SK-N-SH treated with all-trans-retinoic acid at 6 μM for 48 hours (cell line): ENCODE data around the gene ANKS3.

Experiments used
- ATAC-seq: fragments of 200-7000 bp; cut with Tn5 transposase; 3 replicates; pipeline ENCODE4 v1.9.1; 2020; ENCODE audit warnings: mild to moderate bottlenecking, moderate library complexity
- ARNTL ChIP-seq: fragments of 450-650 bp; formaldehyde crosslinking; IDR thresholded peaks from 2 replicates; pipeline ENCODE4 v1.5.0; 2020; ENCODE audit warnings: low read depth, mild to moderate bottlenecking, moderate library complexity, borderline replicate concordance
- BACH2 ChIP-seq: fragments of 250-450 bp; sonication (Bioruptor Pico); IDR thresholded peaks from 2 replicates; pipeline ENCODE4 v1.9.0; 2021; ENCODE audit warnings: mild to moderate bottlenecking, borderline replicate concordance
- CREB5 ChIP-seq: fragments of 250-450 bp; sonication (Bioruptor Pico); IDR thresholded peaks from 2 replicates; pipeline ENCODE4 v1.5.1; 2020; ENCODE audit warnings: low read depth, mild to moderate bottlenecking, moderate library complexity
- CSDC2 ChIP-seq: fragments of 250-450 bp; sonication (Bioruptor Pico); IDR thresholded peaks from 2 replicates; pipeline ENCODE4 v1.5.0; 2020; ENCODE audit warnings: mild to moderate bottlenecking, moderate library complexity
- CSRNP3 ChIP-seq: fragments of 250-450 bp; sonication (Bioruptor Pico); IDR thresholded peaks from 2 replicates; pipeline ENCODE4 v1.5.1; 2021; ENCODE audit warnings: mild to moderate bottlenecking, moderate library complexity
- ESRRG ChIP-seq: fragments of 250-450 bp; sonication (Bioruptor Pico); IDR thresholded peaks from 2 replicates; pipeline ENCODE4 v1.6.1; 2021; ENCODE audit warnings: mild to moderate bottlenecking
- ISL1 ChIP-seq: fragments of 250-450 bp; sonication (Bioruptor Pico); IDR thresholded peaks from 2 replicates; pipeline ENCODE4 v2.1.2; 2022; ENCODE audit warnings: mild to moderate bottlenecking, moderate library complexity
- PATZ1 ChIP-seq: fragments of 250-450 bp; sonication (Bioruptor Pico); IDR thresholded peaks from 2 replicates; pipeline ENCODE4 v1.8.0; 2020; ENCODE audit warnings: mild to moderate bottlenecking, moderate library complexity, borderline replicate concordance
- POU6F1 ChIP-seq: fragments of 250-450 bp; sonication (Bioruptor Pico); IDR thresholded peaks from 2 replicates; pipeline ENCODE4 v1.8.0; 2021; ENCODE audit warnings: low read depth, mild to moderate bottlenecking, moderate library complexity, borderline replicate concordance
- RARB ChIP-seq: fragments of 250-450 bp; sonication (Bioruptor Pico); IDR thresholded peaks from 2 replicates; pipeline ENCODE4 v1.8.0; 2021; ENCODE audit warnings: mild to moderate bottlenecking, moderate library complexity
- SNAI2 ChIP-seq: fragments of 250-450 bp; sonication (Bioruptor Pico); IDR thresholded peaks from 2 replicates; pipeline ENCODE4 v1.5.0; 2020; ENCODE audit warnings: mild to moderate bottlenecking, moderate library complexity
- TCF4 ChIP-seq: fragments of 250-450 bp; sonication (Bioruptor Pico); IDR thresholded peaks from 2 replicates; pipeline ENCODE4 v1.8.0; 2021; ENCODE audit warnings: mild to moderate bottlenecking, moderate library complexity, borderline replicate concordance
- TOX ChIP-seq: fragments of 250-450 bp; sonication (Bioruptor Pico); IDR thresholded peaks from 2 replicates; pipeline ENCODE4 v1.8.0; 2021; ENCODE audit warnings: mild to moderate bottlenecking, moderate library complexity, borderline replicate concordance
- ZC3H10 ChIP-seq: fragments of 250-450 bp; sonication (Bioruptor Pico); IDR thresholded peaks from 2 replicates; pipeline ENCODE4 v1.5.1; 2021; ENCODE audit warnings: mild to moderate bottlenecking, moderate library complexity
- ZFP3 ChIP-seq: fragments of 250-450 bp; sonication (Bioruptor Pico); IDR thresholded peaks from 2 replicates; pipeline ENCODE4 v1.5.0; 2020; ENCODE audit warnings: mild to moderate bottlenecking, moderate library complexity
- ZFP30 ChIP-seq: fragments of 450-650 bp; formaldehyde crosslinking; IDR thresholded peaks from 2 replicates; pipeline ENCODE4 v1.5.0; 2022; ENCODE audit warnings: mild to moderate bottlenecking, moderate library complexity
- ZNF565 ChIP-seq: fragments of 450-650 bp; formaldehyde crosslinking; conservative IDR thresholded peaks from 2 replicates; pipeline ENCODE4 v1.5.0; 2020; ENCODE audit warnings: low read depth, mild to moderate bottlenecking, moderate library complexity
- ZNF70 ChIP-seq: fragments of 450-650 bp; formaldehyde crosslinking; IDR thresholded peaks from 2 replicates; pipeline ENCODE4 v1.5.0; 2020; ENCODE audit warnings: mild to moderate bottlenecking, moderate library complexity
- ZNF8 ChIP-seq: fragments of 450-650 bp; formaldehyde crosslinking; IDR thresholded peaks from 2 replicates; pipeline ENCODE4 v1.5.0; 2020; ENCODE audit warnings: mild to moderate bottlenecking, moderate library complexity
- TF ChIP-seq, protein P1 (sequence below): fragments of 250-450 bp; sonication (Bioruptor Pico); IDR thresholded peaks from 2 replicates; pipeline ENCODE4 v1.5.0; 2020; ENCODE audit warnings: mild to moderate bottlenecking, moderate library complexity

The ANKS3 gene

GRCh38 chr16:4680673-4681470 is 53.2 kb downstream of the ANKS3 start (continued):
- TF ChIP-seq PATZ1 (CRISPR knock-in tag): no peak

GRCh38 chr16:4679850-4680636 is 54.0 kb downstream of the ANKS3 start:
- TF ChIP-seq ZFP3: no peak
- no peak for TF ChIP-seq TOX (CRISPR knock-in tag)
- TF ChIP-seq SNAI2 (CRISPR knock-in tag): no peak
- no peak for TF ChIP-seq ARNTL (CRISPR knock-in tag)
- TF ChIP-seq RARB: no peak
- TF ChIP-seq TCF4: no peak
- TF ChIP-seq BACH2: no peak
- no peak for TF ChIP-seq ZNF8
- TF ChIP-seq, protein P1, sequence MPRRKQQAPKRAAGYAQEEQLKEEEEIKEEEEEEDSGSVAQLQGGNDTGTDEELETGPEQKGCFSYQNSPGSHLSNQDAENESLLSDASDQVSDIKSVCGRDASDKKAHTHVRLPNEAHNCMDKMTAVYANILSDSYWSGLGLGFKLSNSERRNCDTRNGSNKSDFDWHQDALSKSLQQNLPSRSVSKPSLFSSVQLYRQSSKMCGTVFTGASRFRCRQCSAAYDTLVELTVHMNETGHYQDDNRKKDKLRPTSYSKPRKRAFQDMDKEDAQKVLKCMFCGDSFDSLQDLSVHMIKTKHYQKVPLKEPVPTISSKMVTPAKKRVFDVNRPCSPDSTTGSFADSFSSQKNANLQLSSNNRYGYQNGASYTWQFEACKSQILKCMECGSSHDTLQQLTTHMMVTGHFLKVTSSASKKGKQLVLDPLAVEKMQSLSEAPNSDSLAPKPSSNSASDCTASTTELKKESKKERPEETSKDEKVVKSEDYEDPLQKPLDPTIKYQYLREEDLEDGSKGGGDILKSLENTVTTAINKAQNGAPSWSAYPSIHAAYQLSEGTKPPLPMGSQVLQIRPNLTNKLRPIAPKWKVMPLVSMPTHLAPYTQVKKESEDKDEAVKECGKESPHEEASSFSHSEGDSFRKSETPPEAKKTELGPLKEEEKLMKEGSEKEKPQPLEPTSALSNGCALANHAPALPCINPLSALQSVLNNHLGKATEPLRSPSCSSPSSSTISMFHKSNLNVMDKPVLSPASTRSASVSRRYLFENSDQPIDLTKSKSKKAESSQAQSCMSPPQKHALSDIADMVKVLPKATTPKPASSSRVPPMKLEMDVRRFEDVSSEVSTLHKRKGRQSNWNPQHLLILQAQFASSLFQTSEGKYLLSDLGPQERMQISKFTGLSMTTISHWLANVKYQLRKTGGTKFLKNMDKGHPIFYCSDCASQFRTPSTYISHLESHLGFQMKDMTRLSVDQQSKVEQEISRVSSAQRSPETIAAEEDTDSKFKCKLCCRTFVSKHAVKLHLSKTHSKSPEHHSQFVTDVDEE: no peak
- no peak for TF ChIP-seq POU6F1
- no peak for TF ChIP-seq ZC3H10 (CRISPR knock-in tag)
- no peak for TF ChIP-seq ZNF565 (CRISPR knock-in tag)
- ATAC-seq: no peak

DNA sequence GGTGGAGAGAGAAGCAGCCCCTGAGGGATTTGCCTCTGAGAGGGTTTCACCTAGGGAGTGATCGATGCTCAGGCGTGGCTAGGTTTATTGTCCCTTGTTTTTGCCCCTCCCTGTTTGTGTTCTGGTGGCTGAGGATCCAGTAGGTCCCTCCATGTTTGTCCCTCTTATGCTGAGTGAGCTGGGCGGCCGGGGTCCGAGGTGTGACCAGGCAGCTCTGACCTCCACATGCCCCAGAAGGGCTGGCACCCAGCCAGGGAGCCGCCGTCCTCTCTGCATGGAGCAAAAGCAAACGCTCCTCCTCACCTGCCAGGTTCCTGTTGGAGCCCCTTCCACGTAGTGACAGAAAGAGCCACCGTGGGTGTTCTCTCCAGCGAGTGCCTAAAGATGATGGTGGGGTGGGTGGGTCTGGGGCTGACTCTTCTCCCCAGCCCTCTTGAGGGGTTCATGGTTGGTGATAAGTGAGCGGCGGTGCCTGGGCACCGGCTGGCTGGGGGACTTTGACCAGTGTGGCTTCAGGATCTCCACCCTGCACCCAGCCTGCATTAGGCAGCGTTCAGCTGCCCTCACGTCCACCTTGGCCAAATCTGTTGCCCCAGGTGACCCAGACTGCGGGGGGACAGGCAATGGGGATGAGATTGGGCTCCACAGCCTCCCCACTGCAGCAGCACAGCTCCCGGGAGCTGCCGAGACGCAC is 54.8 kb downstream of the ANKS3 start:
- no peak for TF ChIP-seq ZFP3
- TF ChIP-seq TCF4: no peak
- no peak for TF ChIP-seq ARNTL (CRISPR knock-in tag)
- ATAC-seq: no peak

DNA sequence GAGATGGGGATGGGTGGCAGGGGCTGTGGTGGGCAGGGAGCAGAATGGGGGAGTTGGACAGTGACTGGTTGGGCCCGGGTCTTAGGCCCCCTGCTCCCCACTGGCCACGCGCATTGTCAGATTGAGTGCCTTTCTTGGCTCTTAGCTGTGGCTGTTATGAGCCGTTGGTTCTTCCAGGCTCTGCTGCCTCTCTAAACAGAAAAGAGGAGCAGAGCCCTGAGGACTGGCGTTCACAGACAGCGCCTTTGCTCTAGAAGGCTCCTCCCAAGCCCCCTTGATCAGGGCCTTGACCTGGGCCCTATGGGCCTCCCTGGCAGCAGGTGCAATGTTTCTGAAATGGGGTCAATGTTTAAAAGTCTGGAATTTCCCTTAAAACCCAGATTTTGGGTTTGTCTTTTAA is 55.5 kb downstream of the ANKS3 start:
- no peak for TF ChIP-seq CSRNP3
- no peak for ATAC-seq

DNA sequence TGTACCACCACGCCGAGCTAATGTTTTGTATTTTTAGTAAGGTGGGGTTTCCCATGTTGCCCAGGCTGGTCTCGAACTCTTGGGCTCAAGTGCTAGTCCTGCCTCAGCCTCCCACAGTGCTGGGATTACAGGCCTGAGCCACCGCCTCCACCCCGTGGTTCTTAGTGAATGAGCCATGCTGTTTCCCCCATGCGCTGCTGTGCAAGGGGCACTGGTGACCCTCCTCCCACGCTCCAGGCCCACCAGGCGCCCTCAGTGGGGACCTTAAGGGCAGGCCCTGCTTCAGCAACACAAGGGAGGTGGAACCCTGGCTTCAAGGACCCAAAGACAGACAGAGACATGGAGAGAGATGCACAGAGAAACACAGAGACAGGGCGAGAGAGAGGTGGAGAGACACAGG is 56.1 kb downstream of the ANKS3 start:
- no peak for TF ChIP-seq BACH2
- TF ChIP-seq ESRRG (CRISPR knock-in tag): no peak
- TF ChIP-seq CREB5: no peak
- no peak for TF ChIP-seq CSRNP3
- no peak for TF ChIP-seq ISL1
- TF ChIP-seq ZC3H10 (CRISPR knock-in tag): no peak
- no peak for TF ChIP-seq ZNF8
- TF ChIP-seq ZFP30 (CRISPR knock-in tag): no peak
- TF ChIP-seq ARNTL (CRISPR knock-in tag): no peak
- TF ChIP-seq ZNF70 (CRISPR knock-in tag): no peak
- no peak for TF ChIP-seq TCF4
- TF ChIP-seq SNAI2 (CRISPR knock-in tag): no peak
- no peak for TF ChIP-seq CSDC2 (CRISPR knock-in tag)
- TF ChIP-seq, all 23 proteins: peak for 0
- ATAC-seq: no peak
